OCI-LY3 (cell line): Measurements from ENCODE around the gene CMSS1.

Experiments
- CTCF ChIP-seq: fragments of 200-600, 300-600 bp; sonication (generic); IDR thresholded peaks from 2 replicates; pipeline ENCODE4 v1.5.1; 2014; ENCODE audit warnings: antibody characterized with exemption, low read length, low read depth
- EZH2phosphoT487 ChIP-seq: fragments of 200-600 bp; shearing (Covaris generic); IDR thresholded peaks from 2 replicates; pipeline ENCODE4 v1.6.1; 2018; ENCODE audit warnings: antibody characterized with exemption, mixed run types, low read depth

GRCh38 chr3:99962703-99963102 is 145.0 kb downstream of the CMSS1 start:
- no peak for TF ChIP-seq CTCF
- TF ChIP-seq EZH2phosphoT487: no peak
